Stimulated activated CD8-positive, alpha-beta memory T cell treated with anti-CD3 and anti-CD28 coated beads, Interleukin-15, amount 100 ng/mL, for 24 hours (primary cell): Measurements from ENCODE around the gene LRP4.
A peak's percentile ranks its signal among the peaks of the same experiment; 100 is the strongest.
"Not testable (repeated sequence)": the region's sequence is repeated elsewhere in the genome, so short reads cannot be mapped to it uniquely, and the experiment has no call there.

Experiments
- DNase-seq: peaks from one replicate; pipeline ENCODE4 v3.0.0-alpha.2; 2020; ENCODE audit warnings: low read depth

Gene LRP4, protein sequence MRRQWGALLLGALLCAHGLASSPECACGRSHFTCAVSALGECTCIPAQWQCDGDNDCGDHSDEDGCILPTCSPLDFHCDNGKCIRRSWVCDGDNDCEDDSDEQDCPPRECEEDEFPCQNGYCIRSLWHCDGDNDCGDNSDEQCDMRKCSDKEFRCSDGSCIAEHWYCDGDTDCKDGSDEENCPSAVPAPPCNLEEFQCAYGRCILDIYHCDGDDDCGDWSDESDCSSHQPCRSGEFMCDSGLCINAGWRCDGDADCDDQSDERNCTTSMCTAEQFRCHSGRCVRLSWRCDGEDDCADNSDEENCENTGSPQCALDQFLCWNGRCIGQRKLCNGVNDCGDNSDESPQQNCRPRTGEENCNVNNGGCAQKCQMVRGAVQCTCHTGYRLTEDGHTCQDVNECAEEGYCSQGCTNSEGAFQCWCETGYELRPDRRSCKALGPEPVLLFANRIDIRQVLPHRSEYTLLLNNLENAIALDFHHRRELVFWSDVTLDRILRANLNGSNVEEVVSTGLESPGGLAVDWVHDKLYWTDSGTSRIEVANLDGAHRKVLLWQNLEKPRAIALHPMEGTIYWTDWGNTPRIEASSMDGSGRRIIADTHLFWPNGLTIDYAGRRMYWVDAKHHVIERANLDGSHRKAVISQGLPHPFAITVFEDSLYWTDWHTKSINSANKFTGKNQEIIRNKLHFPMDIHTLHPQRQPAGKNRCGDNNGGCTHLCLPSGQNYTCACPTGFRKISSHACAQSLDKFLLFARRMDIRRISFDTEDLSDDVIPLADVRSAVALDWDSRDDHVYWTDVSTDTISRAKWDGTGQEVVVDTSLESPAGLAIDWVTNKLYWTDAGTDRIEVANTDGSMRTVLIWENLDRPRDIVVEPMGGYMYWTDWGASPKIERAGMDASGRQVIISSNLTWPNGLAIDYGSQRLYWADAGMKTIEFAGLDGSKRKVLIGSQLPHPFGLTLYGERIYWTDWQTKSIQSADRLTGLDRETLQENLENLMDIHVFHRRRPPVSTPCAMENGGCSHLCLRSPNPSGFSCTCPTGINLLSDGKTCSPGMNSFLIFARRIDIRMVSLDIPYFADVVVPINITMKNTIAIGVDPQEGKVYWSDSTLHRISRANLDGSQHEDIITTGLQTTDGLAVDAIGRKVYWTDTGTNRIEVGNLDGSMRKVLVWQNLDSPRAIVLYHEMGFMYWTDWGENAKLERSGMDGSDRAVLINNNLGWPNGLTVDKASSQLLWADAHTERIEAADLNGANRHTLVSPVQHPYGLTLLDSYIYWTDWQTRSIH (N-terminal part only)

DNA sequence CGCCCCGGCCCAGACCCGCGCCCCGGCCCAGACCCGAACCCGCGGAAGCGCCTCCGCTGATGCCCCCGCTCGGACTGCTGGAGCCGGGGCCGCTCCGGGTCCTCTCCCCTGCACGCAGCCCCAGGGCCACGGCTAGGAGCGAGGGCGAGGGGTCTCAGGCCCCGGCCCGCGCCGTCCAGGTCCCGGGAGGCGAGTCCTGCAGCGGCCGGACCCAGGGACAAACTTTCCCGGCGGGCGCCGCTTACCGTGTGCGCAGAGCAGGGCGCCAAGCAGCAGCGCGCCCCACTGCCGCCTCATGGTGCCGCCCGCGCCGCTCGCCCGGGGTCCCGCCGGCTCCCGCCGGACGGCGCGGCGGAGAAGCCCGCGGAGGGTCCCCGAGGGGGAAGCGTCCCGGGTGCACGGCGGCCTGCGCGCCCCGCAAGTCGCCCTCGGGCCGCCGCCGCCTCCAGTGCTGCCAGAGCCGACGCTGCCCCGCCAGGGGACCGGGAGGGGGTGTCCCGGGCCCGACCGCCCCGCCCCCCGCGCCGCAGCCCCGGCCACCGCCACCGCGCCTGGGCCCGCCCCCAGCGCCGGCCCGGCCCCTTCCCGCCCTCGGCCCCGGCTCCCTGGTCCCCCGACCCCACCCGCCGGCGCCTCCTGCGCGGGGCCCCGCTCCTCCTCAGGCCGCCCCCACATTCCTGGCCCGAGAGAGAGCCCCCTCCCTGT, at the start of gene LRP4:
LRP4 (minus strand) TSS at position 468 of the 705 bp plus-strand sequence; CDS start at position 297, 171 bp downstream.
- DNase-seq = no peak

DNA sequence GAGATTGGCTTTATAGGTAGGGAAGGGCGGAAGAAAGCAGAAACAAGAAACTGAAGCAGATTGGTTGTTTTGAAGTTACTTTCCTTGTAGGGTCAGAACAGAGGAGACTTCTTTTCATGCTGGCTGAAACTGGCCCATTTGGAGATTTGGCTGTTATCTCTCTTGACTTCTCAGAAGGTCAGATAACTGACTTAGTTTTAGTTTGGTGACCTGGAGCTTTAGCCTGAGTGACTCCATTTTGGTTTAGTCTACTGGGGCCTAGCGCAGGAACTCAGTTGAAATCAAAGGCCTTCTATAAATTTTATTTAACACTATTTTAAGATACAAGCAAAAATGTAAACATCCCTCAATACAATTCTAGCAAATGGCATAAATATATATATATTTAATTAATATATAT, 49.6 kb upstream of the LRP4 start:
- no peak for DNase-seq

DNA sequence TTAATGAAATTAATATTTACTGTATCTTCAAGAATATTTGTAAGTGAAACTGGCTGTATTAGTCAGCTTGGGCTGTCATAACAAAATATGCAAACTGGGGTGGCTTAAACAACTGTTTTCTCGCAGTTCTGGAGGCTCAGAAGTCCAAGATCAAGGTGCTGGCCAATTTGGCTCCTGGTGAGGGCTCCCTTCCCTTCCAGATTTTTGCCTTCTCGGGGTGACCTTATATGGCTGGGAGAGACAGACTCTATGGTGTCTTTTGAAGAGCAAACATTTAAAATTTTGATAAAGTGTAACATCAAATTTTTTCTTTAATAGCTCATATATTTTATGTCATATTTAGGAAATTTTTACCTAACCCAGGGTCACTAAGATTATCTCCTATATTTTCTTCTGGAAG, 48.4 kb upstream of the LRP4 start:
- DNase-seq = no peak

DNA sequence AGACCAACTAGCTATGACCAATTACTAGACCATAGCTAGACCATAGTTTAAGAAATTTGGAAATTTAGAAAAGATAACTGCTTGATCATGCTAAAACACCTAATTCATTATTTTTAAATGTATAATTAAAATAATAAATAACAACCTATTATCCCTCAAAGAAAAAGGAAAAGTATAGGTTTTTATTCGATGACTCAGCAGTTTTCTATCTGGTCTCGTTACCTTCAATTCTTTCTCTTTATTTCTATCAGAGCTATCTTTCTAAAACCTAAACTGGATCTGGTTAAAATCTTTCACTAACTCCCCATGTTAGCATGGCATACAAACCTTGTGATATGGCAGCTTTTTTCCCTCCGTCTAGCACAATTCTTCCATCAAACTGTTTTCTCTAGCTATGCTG, 45.5 kb upstream of the LRP4 start:
- no peak for DNase-seq

DNA sequence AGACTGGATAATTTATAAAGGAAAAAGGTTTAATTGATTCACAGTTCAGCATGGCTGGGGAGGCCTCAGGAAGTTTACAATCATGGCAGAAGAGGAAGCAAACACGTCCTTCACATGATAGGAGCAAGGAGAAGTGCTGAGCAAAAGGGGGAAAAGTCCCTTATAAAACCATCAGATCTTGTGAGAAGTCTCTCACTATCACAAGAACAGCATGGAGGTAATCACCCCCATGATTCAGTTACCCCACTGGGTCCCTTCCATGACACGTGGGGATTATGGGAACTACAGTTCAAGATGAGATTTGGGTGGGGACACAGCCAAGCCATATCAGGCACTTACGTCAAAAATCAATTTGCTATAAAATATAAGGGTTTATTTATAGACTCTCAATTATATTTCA, 43.5 kb upstream of the LRP4 start:
- DNase-seq = not testable (repeated sequence)

DNA sequence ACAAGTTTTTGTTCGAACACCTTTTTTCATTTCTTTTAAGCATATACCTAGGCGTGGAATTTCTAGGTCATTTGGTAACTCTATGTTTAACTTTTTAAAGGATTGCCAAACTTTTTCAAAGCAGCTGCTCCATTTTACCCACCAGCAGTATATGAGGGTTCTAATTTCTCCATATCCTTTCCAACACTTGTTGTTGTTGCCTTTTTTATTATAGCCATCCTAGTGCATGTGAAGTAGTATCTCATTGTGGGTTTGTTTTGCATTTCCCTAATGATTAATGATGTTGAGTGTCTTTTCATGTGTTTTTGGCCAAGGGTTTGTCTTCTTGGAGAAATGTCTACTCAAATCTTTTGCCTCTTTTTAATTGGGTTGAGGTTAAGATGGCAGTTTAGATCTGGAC, 42.7 kb upstream of the LRP4 start:
- no peak for DNase-seq

DNA sequence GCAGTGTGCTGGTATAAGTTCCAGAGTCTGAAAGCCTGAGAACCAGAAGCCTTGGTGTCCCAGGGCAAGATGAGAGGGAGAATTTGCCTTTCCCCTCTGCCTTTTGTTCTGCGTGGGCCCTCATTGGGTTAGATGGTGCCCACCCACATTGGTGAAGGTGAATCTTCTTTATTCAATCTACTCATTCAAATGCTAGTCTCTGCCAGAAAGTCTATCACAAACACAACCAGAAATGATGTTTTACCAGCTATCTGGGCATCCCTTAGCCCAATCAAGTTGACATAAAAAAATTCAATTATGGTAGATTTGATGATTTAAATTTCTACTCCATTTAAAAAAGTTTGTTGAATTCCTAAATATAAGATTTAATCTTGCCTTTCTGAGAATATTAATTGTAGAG, 40.4 kb upstream of the LRP4 start:
- no peak for DNase-seq

DNA sequence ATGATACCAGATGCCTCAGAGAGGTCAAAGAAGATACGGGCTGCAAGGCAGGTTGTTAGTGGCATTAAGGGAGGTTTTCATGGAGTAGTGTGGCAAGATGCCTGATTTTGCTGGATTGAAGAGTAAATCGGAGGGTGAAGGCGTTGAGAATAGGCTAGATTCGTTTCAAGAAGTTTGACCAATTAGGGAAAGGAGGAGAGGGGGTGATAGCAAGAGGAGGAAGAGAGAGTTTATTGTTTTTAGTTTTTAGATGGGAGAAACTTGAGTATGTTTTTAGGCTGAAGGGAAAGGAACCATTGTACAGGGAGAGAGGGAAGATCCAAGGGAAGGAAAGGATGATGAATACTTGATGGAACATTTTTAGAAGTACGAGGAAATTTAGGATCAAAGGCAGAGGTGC, 34.7 kb upstream of the LRP4 start:
- no peak for DNase-seq

DNA sequence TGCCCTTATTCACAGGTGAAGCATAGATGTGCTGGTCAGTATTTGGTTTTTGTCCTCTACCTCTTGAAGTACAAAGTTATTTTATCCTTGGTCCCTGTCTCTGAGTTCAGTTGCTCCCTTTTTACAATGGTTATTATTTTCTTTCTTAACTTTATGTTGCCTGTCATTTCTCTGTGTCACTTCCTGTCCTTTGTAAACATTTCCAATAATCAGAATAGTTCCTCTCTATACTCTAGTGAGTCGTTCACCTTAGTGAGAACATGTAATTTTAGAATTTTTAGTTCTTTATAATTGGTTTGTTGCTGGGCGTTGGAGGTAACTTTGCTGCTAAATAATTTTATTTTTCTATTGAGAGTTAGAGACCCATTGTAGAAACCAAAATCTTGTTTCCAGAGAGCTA, 34.2 kb upstream of the LRP4 start:
- no peak for DNase-seq

DNA sequence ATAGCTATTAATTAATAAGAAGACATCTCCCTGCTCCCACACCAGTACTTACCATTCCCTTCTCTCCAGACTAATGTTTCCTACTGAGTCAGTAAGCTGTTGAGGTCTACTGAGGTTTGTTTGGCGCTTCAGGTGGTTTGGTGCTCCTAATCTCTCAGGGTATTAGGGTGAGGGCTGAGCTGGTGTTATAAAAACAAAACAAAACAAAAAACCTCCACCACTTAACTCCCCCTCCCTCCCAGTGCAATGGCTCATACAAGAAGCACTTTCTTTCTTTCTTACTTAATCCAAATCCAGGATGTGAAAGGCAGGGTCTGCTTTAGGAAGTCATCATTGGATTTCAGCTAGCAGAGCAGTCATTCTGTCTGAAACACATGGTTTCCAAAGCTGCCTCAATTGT, 33.5 kb upstream of the LRP4 start:
- DNase-seq = no peak

DNA sequence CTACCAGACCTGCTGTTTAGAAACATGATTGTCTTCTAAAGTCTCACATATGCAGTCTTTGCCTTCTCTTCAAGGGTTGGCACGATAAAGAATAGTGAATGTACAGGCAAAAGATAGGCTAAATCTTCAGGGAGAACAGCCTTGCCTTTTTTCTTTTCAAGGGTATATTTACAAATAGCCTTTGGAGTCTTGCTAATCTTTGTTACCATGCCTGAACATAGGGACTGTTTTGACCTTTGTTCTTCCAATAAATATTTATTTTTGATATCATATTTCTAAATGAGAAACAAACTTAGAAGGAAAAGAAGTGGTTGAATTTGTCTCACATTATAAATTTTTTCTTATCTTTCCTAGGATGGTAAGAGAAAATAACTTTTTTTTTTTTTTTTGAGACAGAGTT, 30.9 kb upstream of the LRP4 start:
- DNase-seq = no peak

DNA sequence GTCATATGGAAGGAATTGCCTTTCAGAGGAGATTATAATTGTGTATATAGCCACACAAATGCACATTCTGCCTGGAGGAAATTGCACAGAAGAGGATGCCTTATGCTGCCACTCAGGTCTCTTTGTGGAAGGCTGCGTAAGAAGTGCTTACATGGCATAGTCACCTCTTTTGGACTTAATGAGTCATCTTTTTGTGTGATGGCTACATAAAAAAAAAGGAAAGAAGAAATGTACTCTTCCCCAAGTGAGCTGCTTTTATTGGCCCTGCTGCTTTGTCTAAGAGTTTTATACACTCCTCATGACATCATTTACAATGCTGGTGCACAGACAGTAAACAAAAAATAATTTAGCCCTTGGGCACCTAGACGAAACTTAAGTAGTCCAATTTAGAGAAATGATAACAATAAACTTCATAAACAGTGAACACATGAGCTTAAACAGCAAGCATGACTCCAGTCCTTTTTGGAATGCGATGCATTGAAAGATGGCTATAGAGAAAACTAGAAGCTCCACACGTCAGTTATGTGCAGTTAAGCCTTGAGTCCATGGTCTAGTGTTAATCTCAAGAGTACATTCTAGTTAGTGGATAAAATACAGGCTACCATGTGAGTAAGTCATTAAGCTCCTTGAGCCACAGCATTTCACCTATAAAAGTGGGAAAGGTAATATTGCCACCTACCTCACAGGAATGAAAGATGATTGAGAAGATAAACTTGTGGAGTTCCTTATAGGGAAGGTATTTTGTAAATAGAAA, 30.2 kb upstream of the LRP4 start:
- no peak for DNase-seq

DNA sequence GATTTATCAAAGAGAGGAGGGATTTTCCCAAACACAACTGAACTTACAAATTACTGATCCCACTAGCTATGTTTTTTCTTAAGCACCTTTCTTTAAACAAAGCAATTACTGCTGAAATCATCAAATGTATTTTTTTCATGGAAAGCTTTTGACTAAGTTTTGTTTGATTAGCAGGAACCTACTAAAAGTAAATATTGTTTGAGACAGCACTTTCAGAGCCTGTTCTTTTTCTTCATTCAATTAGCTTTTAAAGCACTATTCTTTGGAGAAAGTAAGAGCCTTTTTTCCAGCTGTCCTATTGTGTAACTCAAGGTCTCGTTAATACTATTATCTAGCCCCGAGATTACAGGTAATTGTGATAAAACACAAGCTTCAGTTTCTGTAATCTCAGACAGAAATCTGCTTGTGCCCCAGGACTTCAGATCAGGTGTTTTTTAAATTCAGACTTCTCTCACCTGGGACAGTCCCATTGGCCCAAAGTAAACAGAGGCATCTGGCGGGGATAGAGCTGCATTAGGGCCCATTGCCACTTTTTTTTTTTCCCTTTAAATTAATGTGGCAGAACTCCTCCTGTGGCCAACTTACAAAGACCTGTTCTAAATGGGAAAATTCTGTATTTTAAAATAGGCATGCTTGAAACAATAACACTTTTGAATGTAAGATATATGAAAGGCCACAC, 29.2 kb upstream of the LRP4 start:
- DNase-seq = no peak

DNA sequence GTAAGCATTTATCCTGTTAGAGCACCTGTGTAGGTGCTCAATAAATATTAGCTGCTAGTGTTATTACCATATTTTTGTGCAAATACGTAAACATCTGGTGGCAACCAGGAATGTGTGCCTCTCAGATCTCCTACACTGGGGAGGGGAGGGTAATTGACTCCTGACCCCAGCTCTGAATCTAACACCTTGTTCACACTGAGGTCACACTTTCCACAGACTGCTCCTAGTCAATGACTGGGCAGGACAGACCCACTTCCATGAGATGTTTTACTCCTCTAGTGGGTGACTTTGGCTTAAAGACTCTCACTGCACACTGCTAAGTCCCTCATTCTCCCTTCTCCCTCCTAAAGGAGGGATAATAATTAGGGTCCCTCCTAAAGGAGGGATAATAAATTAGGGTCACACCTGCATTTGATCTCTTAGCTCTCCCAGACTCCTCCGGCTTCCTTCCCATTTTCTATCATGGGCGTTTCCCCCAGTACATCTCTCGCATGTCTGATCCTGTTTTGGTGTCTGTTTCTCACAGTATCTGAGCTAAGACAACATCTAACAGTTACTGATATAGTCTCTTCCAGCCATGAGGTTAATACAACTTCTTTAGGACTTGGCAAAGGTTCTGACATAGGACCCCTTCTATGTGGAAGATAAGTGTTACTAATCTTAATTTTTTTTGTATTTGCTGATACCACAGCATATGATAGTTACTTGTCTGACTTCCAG, 26.2 kb upstream of the LRP4 start:
- no peak for DNase-seq

DNA sequence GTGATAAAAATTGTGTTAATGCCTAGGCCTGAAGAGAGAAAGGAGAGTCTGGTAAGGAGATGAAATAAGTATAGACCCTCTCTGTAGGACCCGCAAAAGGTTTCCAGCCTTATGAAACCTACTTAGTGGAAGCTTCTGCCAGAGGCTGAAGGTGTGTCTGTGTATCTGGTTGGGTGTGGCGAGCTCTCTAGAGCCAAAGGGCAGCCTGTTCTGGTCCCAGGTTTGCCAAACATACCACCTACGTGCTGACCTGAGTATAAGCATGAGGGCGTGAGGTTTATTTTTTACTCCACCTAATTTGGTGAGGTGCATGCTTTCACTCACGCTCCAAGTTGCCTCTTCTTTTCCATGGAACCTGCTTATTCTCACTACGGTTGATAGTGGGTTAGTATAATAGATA, 23.8 kb upstream of the LRP4 start:
- DNase-seq = no peak

DNA sequence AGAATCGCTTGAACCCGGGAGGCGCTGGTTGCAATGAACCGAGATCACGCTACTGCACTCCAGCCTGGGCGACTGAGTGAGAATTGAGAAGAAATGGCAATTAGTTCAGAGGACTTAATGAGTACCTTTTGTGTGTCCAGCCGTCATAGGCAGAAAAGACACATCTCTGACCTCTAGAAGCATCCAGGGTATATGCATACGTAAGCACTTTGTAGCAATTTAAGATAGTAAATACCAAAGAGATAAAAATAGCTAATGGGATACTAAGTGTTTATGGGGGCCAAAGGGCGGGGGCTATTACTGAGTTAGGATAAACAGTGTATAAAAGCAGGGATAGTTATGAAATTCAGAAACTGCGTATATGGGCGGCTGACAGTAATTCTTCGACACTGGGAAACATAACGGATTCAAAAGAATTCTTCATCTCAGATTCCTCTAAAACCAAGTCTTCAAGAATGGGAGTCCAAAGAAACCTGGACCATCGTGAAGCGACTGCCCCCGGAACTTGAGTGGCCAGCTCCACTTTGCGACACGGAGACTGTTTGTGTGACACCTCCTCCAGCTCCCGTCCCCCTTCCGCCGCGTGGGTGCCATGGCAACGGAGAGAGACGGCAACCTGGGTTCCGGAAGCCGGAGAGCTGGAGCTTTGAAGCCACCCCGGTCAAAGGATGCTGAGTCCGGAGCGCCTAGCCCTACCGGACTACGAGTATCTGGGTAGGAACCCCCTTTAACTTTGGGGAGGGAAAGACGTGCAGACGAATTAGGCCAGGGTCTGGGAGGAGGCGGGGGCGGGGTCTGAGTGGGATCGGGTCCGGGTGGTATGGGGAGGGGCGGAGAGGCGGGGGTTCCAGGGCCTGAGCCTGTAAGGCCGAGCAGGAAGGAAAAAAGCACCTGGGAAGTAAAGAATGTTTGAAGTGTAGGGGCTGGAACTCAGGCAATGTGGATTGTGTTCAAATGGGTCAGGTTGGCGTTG, 18.1 kb upstream of the LRP4 start, which contains the start of gene CSTPP1:
CSTPP1 (plus strand) TSS at position 624 of the 973 bp plus-strand sequence; CDS start at position 669, 45 bp downstream.
- DNase-seq = peak; percentile 92

DNA sequence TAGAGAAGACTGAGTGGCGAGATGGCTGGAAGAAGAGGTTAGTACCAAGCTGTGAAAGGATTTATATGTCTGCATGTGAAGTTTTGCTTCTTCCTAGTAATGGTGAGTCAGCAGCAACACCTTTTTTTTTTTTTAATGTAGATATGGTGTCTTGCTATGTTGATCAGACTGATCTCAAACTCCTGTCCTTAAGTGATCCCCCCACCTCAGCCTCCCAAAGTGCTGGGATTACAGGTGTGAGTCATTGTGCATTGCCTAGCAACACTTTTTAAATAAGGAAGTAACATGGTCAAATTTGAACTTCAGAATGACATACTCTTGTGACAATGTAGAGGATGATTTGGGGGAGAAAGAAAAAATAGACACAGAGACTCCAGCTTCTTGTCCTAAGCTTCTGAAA, 11.7 kb upstream of the LRP4 start:
- DNase-seq = no peak

DNA sequence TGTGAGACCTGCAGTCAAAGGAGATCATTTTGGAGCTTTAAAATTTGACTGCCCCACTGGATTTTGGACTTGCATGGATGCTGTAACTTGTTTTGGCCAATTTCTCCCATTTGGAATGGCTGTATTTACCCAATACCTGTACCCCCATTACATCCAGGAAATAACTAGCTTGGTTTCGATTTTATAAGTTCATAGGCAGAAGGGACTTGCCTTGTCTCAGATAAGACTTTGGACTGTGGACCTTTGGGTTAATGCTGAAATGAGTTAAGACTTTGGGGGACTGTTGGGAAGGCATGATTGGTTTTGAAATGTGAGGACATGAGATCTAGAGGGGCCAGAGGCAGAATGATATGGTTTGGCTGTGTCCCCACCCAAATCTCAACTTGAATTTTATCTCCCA, 10.4 kb upstream of the LRP4 start:
- not testable (repeated sequence) for DNase-seq
